MM.1S (cell line): Measurements from ENCODE around the gene HIC1.

Experiments used
- DNase-seq: peaks from one replicate; pipeline ENCODE4 v3.0.0-alpha.2; 2015
- H2AFZ ChIP-seq: fragments of 300-600 bp; sonication (generic); 2 replicates; pipeline ENCODE4 v1.6.0; 2016; ENCODE audit warnings: antibody characterized with exemption, low read length
- H3F3A ChIP-seq: fragments of 300-600 bp; sonication (generic); 2 replicates; pipeline ENCODE4 v1.6.1; 2016; ENCODE audit warnings: mild to moderate bottlenecking, antibody characterized with exemption, low read length, moderate library complexity, mixed read lengths; ENCODE audit not compliant: insufficient read depth
- H3K27ac ChIP-seq: fragments of 300-600 bp; sonication (generic); 2 replicates; pipeline ENCODE4 v1.5.1; 2016; ENCODE audit warnings: mild to moderate bottlenecking, low read length
- H3K27me3 ChIP-seq: fragments of 300-600 bp; sonication (generic); replicated peaks from 2 replicates; pipeline ENCODE4 v1.6.0; 2016; ENCODE audit warnings: low read length; ENCODE audit not compliant: insufficient read depth
- H3K36me3 ChIP-seq: fragments of 300-600 bp; sonication (generic); replicated peaks from 2 replicates; pipeline ENCODE4 v1.6.1; 2016; ENCODE audit warnings: mild to moderate bottlenecking, low read length, mixed read lengths; ENCODE audit not compliant: insufficient read depth
- H3K4me1 ChIP-seq: fragments of 300-600 bp; sonication (generic); 2 replicates; pipeline ENCODE4 v1.6.1; 2016; ENCODE audit warnings: low read length, mixed read lengths
- H3K4me2 ChIP-seq: fragments of 300-600 bp; sonication (generic); 2 replicates; pipeline ENCODE4 v1.6.0; 2016; ENCODE audit warnings: low read depth, low read length
- H3K4me3 ChIP-seq: fragments of 300-600 bp; sonication (generic); 2 replicates; pipeline ENCODE4 v1.5.1; 2016; ENCODE audit warnings: low read length, mixed read lengths
- H3K79me2 ChIP-seq: fragments of 300-600 bp; sonication (generic); 2 replicates; pipeline ENCODE4 v1.6.1; 2016; ENCODE audit warnings: mixed run types, low read length, mixed read lengths
- H3K9ac ChIP-seq: fragments of 300-600 bp; sonication (generic); 2 replicates; pipeline ENCODE4 v1.6.1; 2016; ENCODE audit warnings: low read length, mixed read lengths
- H3K9me2 ChIP-seq: fragments of 300-600 bp; sonication (generic); replicated peaks from 2 replicates; pipeline ENCODE4 v1.6.1; 2016; ENCODE audit warnings: mild to moderate bottlenecking, low read length, mixed read lengths; ENCODE audit not compliant: insufficient read depth
- H3K9me3 ChIP-seq: fragments of 300-600 bp; sonication (generic); replicated peaks from 2 replicates; pipeline ENCODE4 v1.6.1; 2016; ENCODE audit warnings: mild to moderate bottlenecking, low read length, mixed read lengths; ENCODE audit not compliant: insufficient read depth
- H4K20me1 ChIP-seq: fragments of 300-600 bp; sonication (generic); 2 replicates; pipeline ENCODE4 v1.6.1; 2016; ENCODE audit warnings: mild to moderate bottlenecking, low read length, moderate library complexity, mixed read lengths; ENCODE audit not compliant: insufficient read depth
- CTCF ChIP-seq: fragments of 300-600 bp; sonication (generic); IDR thresholded peaks from 2 replicates; pipeline ENCODE4 v1.5.1; 2016; ENCODE audit warnings: antibody characterized with exemption, low read length, mixed read lengths
- EZH2 ChIP-seq: fragments of 300-600 bp; sonication (generic); optimal IDR thresholded peaks from 2 replicates; pipeline ENCODE3; 2017; ENCODE audit warnings: low read depth, mild to moderate bottlenecking, antibody characterized with exemption, low read length, mixed read lengths
- EZH2phosphoT487 ChIP-seq: fragments of 300-600 bp; sonication (generic); IDR thresholded peaks from 2 replicates; pipeline ENCODE4 v1.6.1; 2018; ENCODE audit warnings: antibody characterized with exemption, low read length

Gene HIC1

GRCh38 chr17:2023692-2024571 lies 31.0 kb upstream of the HIC1 start:
- no peak for DNase-seq

GRCh38 chr17:2024572-2025219 lies 30.2 kb upstream of the HIC1 start:
- H3K4me1 ChIP-seq, result no peaks in the 10 kb centered on the region
- H3K4me2 ChIP-seq, result peak overlapping the region; percentile 66; the same call in 1 of the 2 replicates
- no peaks in the 10 kb centered on the region for H4K20me1 ChIP-seq
- no peaks in the 10 kb centered on the region for H3K9me3 ChIP-seq
- no peak overlapping the region for H3K4me3 ChIP-seq
- H3K36me3 ChIP-seq, result no peaks in the 10 kb centered on the region
- H3K9ac ChIP-seq, result no peak overlapping the region
- peaks cover 96% of the 10 kb centered on the region for H3K27me3 ChIP-seq
- no peak for DNase-seq
- no peaks in the 10 kb centered on the region for H3F3A ChIP-seq
- H3K27ac ChIP-seq, result no peak overlapping the region
- TF ChIP-seq CTCF (no peak), EZH2 (peak; percentile 27), EZH2phosphoT487 (no peak)
- no peaks in the 10 kb centered on the region for H3K79me2 ChIP-seq
- no peaks in the 10 kb centered on the region for H3K9me2 ChIP-seq
- no peak overlapping the region for H2AFZ ChIP-seq

More at GRCh38 chr17:2023692-2024571, 31.0 kb upstream of the HIC1 start:
- H3K9ac ChIP-seq, result no peak overlapping the region
- H3K27me3 ChIP-seq, result peaks cover 97% of the 10 kb centered on the region
- no peak overlapping the region for H3K4me3 ChIP-seq
- TF ChIP-seq CTCF (no peak), EZH2 (no peak), EZH2phosphoT487 (no peak)
- H3K4me2 ChIP-seq, result peak overlapping the region; percentile 66; the same call in 1 of the 2 replicates
- no peaks in the 10 kb centered on the region for H3K79me2 ChIP-seq
- H3K9me2 ChIP-seq, result no peaks in the 10 kb centered on the region
- no peaks in the 10 kb centered on the region for H3F3A ChIP-seq
- H3K36me3 ChIP-seq, result no peaks in the 10 kb centered on the region
- H4K20me1 ChIP-seq, result no peaks in the 10 kb centered on the region
- H2AFZ ChIP-seq, result no peak overlapping the region
- H3K4me1 ChIP-seq, result no peaks in the 10 kb centered on the region
- H3K9me3 ChIP-seq, result no peaks in the 10 kb centered on the region
- H3K27ac ChIP-seq, result no peak overlapping the region

GRCh38 chr17:2025220-2025621 lies 29.7 kb upstream of the HIC1 start, which contains the start of gene RTN4RL1:
Gene RTN4RL1 (minus strand): TSS chr17:2025334. CDS start chr17:2024865, 469 bp downstream.
- Histone ChIP-seq H3K27ac (no peak within 1 kb of the TSS), H3K79me2 (peaks cover 2% of the 10 kb centered on the region), H3K4me1 (no peaks in the 10 kb centered on the region), H3K4me2 (peak within 1 kb of the TSS; percentile 66; the same call in 1 of the 2 replicates), H3F3A (no peaks in the 10 kb centered on the region), H3K9ac (no peak within 1 kb of the TSS), H3K9me3 (no peaks in the 10 kb centered on the region), H3K4me3 (peak within 1 kb of the TSS; percentile 47; the same call in 1 of the 2 replicates), H4K20me1 (no peaks in the 10 kb centered on the region), H3K27me3 (peaks cover 91% of the 10 kb centered on the region), H3K36me3 (no peaks in the 10 kb centered on the region), H3K9me2 (no peaks in the 10 kb centered on the region), H2AFZ (no peak within 1 kb of the TSS)
- TF ChIP-seq CTCF (no peak), EZH2 (no peak), EZH2phosphoT487 (no peak)
- DNase-seq, result peak; percentile 29
